Activated CD8-positive, alpha-beta memory T cell treated with anti-CD3 and anti-CD28 coated beads for 36 hours (primary cell): ENCODE results near the gene TIE1. TPM values are rescaled to one million over a fixed set of nuclear protein-coding genes. Genes with fewer than 3 reads are reported as not detected.

Experiments
- CTCF ChIA-PET: fragments of 350-600 bp; sonication (Branson Sonifier 250); formaldehyde crosslinking; loops from one replicate; lab custom pipeline; 2021; ENCODE audit warnings: antibody characterized with exemption; lab: Charles Lee
- POLR2A ChIA-PET: fragments of 350-600 bp; sonication (Branson Sonifier 250); formaldehyde crosslinking; loops from one replicate; lab custom pipeline; 2021; ENCODE audit warnings: antibody characterized with exemption; lab: Charles Lee
- total RNA-seq, 2 experiments: library from RNA; stranded (reverse); gene quantifications; one replicate each; pipeline ENCODE4 v1.2.3, GENCODE V29; 2021

TIE1 gene
- total RNA-seq: under 1 TPM; 0.44 to 0.59 TPM

GRCh38 chr1:43300378-43301094 is at the start of gene TIE1:
Gene TIE1 (plus strand): TSS chr1:43300982. CDS start chr1:43301072, 90 bp downstream.
- POLR2A ChIA-PET: no interaction called here
- CTCF ChIA-PET: no interaction called here

GRCh38 chr1:43251024-43251423 is 49.8 kb upstream of the TIE1 start:
- ChIA-PET POLR2A (no interaction called here), CTCF (interaction anchor here (0.6 kb wide), 1 partner anchor 88 kb away, joined by 3 read pairs; no protein-coding TSS in a partner anchor)

- CTCF ChIA-PET: no interaction called here
- POLR2A ChIA-PET: no interaction called here
These were observed 48.6 kb upstream of the TIE1 start for GRCh38 chr1:43252225-43252624.

GRCh38 chr1:43253173-43253572 is 47.6 kb upstream of the TIE1 start:
- CTCF ChIA-PET: no interaction called here
- POLR2A ChIA-PET: no interaction called here

- POLR2A ChIA-PET: no interaction called here
- CTCF ChIA-PET: no interaction called here
These were observed 46.9 kb upstream of the TIE1 start for GRCh38 chr1:43253876-43254275.

- POLR2A ChIA-PET: no interaction called here
- CTCF ChIA-PET: no interaction called here
These were observed 45.2 kb upstream of the TIE1 start for GRCh38 chr1:43255438-43256210.

- ChIA-PET POLR2A (no interaction called here), CTCF (no interaction called here)
These were observed 43.9 kb upstream of the TIE1 start for GRCh38 chr1:43256675-43257570.

- ChIA-PET POLR2A (interaction anchor here (0.7 kb wide), 1 partner anchor 24 kb away, joined by 3 read pairs; no protein-coding TSS in a partner anchor), CTCF (no interaction called here)
These were observed 42.4 kb upstream of the TIE1 start for GRCh38 chr1:43258370-43258769.

GRCh38 chr1:43265431-43265830 is 35.4 kb upstream of the TIE1 start:
- ChIA-PET CTCF (no interaction called here), POLR2A (no interaction called here)

GRCh38 chr1:43266881-43267280 is 33.9 kb upstream of the TIE1 start:
- ChIA-PET POLR2A (no interaction called here), CTCF (interaction anchor here (0.6 kb wide), 1 partner anchor 362 kb away, joined by 3 read pairs; no protein-coding TSS in a partner anchor)

GRCh38 chr1:43267291-43267805 is 33.4 kb upstream of the TIE1 start:
- CTCF ChIA-PET: no interaction called here
- POLR2A ChIA-PET: no interaction called here

- ChIA-PET CTCF (no interaction called here), POLR2A (no interaction called here)
These were observed 32.9 kb upstream of the TIE1 start for GRCh38 chr1:43267818-43268425.

- ChIA-PET POLR2A (no interaction called here), CTCF (interaction anchor here (0.9 kb wide), 1 partner anchor 24 kb away, joined by 3 read pairs; no protein-coding TSS in a partner anchor)
These were observed 31.0 kb upstream of the TIE1 start, which contains the start of gene TMEM125 for GRCh38 chr1:43269627-43270375. Gene TMEM125 (plus strand): TSS chr1:43269983. CDS start chr1:43272723, 2,740 bp downstream.

GRCh38 chr1:43270421-43271095 is 30.2 kb upstream of the TIE1 start:
- ChIA-PET POLR2A (no interaction called here), CTCF (interaction anchor here (0.9 kb wide), 1 partner anchor 24 kb away, joined by 3 read pairs; no protein-coding TSS in a partner anchor)

GRCh38 chr1:43271186-43272118 is 29.3 kb upstream of the TIE1 start:
- ChIA-PET POLR2A (no interaction called here), CTCF (no interaction called here)

GRCh38 chr1:43272161-43272560 is 28.6 kb upstream of the TIE1 start:
- ChIA-PET POLR2A (no interaction called here), CTCF (no interaction called here)
